AG09319 (cell line): ENCODE data around the gene PRKAG2.

Experiments used
- DNase-seq: peaks from one replicate; pipeline ENCODE4 v3.0.0-alpha.2; 2010; ENCODE audit warnings: low read depth; ENCODE audit errors: extremely low read depth
- TF ChIP-seq, protein P1 (sequence below): IDR thresholded peaks from 2 replicates; pipeline ENCODE4 v1.5.1; 2011; ENCODE audit warnings: low read depth, mild to moderate bottlenecking, inconsistent platforms, low read length, moderate library complexity

Gene PRKAG2

DNA sequence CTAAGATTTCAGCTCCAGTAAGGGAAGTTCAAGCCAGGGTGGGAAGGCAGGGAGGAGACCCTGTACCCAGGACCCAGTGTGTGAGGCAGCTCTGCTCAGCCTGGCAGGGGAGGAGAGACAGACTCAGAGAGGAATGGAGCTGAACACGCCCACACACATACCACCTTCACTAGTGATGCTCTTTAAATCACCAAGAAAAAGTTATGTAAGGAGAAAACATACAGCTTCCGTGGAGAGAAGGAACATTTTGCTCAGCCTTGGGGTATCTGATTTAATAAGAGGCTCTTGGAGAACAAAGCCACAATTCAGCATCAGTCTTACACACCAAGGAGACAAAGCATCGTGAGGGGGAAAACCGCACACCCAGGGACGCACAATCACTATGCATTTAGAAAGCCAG, 62.9 kb downstream of the PRKAG2 start:
- no peak for DNase-seq
- TF ChIP-seq, protein P1, sequence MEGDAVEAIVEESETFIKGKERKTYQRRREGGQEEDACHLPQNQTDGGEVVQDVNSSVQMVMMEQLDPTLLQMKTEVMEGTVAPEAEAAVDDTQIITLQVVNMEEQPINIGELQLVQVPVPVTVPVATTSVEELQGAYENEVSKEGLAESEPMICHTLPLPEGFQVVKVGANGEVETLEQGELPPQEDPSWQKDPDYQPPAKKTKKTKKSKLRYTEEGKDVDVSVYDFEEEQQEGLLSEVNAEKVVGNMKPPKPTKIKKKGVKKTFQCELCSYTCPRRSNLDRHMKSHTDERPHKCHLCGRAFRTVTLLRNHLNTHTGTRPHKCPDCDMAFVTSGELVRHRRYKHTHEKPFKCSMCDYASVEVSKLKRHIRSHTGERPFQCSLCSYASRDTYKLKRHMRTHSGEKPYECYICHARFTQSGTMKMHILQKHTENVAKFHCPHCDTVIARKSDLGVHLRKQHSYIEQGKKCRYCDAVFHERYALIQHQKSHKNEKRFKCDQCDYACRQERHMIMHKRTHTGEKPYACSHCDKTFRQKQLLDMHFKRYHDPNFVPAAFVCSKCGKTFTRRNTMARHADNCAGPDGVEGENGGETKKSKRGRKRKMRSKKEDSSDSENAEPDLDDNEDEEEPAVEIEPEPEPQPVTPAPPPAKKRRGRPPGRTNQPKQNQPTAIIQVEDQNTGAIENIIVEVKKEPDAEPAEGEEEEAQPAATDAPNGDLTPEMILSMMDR, result no peak

DNA sequence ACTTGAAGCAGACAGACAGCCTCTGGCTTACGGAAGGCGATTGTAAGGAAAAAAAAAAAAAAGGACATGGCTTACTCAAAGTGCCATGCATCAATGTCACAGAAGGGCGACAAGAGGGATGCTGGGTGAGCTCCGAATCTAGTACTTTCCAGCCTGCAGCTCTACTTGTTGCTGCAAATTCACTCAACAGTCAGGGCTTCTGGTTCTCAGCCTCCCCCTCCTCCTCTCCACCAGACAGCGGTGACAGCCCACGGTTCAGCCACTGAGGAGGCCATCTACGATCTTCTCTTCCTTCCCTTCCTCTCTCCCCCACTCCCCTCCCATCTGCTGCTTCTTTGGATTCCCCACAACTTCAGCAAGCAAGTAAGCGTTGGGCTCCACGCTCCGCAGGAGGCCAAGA, 63.5 kb downstream of the PRKAG2 start:
- no peak for DNase-seq
- TF ChIP-seq, protein P1, result no peak

DNA sequence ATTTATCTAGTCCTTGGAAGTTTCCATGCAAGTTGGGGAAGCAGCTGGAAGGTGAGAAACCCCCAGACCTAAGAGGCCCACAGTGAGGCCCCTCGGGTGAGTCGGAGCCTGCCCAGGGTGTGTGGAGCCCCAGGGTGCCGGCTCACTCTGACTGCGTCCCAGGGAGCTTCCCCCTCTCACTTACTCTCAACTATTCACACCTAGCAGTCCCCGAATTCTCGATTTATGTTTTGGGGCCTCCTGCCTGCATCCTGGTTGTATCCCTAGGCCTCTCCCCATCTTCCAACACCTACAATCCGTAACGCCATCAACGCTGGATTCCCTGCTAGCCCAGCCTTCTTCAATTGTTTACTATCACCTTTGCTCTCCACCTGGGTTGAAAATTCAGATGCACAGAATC, 63.9 kb downstream of the PRKAG2 start:
- TF ChIP-seq, protein P1, result no peak
- DNase-seq, result no peak

DNA sequence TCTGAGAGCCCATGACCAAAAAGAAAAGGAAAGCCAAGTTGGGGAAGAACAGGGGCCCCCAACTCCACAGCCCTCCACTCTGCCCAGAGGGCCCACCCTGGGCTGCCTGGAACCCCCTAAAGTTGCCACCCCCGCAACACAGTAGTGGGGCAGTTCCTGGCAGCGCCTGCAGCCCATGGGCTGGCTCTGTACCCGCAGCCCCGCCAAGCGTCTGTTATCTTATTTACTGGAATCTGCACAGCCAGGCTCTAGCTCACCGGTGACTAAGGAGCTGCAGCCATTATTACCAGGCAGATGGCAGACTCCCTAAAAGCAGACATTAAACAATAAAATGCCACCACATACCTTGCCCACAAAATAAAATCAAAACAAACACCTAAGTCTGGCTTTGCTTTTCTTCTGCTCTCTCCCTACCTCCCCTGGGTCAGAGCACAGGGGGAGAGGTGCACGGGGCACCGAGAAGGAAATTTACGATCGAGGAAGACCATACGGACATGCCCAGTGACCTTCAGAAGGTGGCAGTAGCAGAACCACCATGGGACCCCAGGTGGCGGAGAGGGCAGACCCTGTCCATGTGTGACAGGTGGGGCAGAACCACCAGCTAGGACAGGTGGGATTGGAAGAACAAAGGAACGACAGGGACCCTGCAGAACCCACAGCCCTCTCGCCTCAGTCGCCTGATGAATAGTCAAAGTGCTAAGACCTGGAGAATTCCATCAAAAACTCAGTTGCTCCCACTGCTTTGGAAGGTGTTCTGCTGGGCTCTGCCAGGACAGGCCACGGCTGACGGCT, 66.3 kb downstream of the PRKAG2 start:
- no peak for DNase-seq
- TF ChIP-seq, protein P1, result no peak

DNA sequence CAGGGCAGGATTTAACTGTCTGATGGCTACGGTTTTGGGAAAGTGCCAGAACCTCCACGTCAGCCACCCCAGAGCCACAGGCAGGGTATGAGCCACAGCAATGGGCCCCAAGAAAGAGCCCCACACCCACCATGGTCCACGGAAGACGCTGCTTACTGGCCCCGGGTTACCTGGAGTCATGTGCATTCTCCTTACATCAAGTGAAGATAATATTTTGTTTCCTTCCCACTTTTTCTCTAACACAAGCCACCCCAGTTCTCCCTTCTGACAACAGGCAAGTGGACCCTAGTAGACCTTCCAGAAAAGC, 67.1 kb downstream of the PRKAG2 start:
- TF ChIP-seq, protein P1, result no peak

DNA sequence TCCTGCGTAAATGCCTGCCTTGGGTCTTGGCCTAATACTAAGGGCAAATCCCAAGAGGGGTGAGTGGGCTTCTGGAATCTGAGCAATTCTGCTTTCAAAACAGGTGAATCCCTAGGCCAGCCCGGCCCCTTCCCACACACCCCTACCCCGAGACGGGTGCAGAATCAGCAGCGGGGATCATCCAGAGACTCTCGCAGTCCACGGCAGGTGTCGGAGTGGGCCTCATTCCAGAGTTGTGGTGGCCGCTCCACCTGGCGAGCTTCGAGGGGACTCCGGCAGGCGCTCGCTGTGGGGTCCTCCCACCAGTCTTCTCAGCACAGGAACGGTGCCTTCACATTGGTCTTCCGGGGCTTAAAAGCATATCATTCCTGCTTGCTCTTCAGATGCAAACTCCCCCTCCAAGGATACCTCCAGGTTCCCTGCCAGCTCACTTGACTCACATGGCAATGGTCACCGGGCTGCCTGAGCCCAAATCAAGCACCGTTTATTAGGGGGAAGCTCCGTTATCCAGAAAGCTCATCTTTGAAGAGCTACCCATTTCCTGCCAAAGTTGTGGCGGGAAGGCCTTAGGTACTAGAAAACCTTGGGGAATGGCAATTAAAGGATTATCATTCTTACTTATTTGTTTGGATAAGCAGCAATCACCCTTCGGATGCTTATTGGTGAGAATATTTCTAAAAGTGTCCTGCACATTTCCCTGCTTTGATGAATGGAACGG, 67.6 kb downstream of the PRKAG2 start:
- TF ChIP-seq, protein P1, result no peak

More for the DNA sequence above, 67.1 kb downstream of the PRKAG2 start:
- no peak for DNase-seq

DNA sequence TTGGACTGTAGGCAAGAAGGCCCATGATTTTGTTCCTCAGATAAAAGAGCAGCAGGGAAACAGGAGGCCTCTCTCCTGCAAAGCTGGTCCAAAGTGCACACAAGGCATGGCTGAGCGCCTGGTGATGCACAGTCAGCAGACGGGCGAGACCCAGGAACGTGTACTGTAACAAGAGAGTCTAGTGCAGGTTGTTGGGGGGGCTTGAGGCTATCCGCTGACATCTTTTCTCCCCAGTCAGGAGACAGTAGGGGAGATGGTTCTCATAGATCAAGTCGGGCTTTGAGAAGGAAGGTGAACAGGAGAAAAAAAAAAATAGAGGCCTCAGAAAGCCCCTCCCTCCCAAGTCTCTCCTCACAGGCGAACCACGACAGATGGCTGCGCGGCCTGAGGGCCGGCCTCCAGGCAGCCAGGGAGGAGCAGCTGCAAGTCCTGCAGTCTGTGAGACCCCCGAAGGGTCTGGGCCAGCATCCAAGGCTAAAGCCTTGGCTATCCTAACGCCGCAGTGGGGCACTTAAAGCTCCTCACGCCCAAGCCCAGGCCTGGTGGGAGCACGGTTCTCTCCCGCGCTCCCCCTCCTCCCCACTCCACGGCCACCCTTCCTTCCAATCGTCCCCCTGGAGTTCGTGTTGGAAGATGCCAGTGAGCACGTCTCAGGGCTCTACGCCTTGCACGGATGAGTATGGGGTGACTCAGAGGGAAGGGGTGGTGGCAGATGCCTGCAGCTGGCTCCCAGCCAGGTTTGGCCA, 68.3 kb downstream of the PRKAG2 start:
- TF ChIP-seq, protein P1, result no peak
- no peak for DNase-seq

More for the DNA sequence above, 67.6 kb downstream of the PRKAG2 start:
- DNase-seq, result no peak
